22Rv1 (cell line): ENCODE measurements around the gene RAB9A.

Experiments
- H3K27ac ChIP-seq: fragments of 450-650 bp; 2 replicates; pipeline ENCODE4 v1.5.1; 2017
- CTCF ChIP-seq: fragments of 450-650 bp; IDR thresholded peaks from 2 replicates; pipeline ENCODE4 v1.5.1; 2017; ENCODE audit warnings: mild to moderate bottlenecking
- ZFX ChIP-seq: fragments of 450-650 bp; IDR thresholded peaks from 2 replicates; pipeline ENCODE4 v1.6.1; 2017; ENCODE audit warnings: antibody characterized with exemption, borderline replicate concordance

Gene RAB9A

GRCh38 chrX:13694983-13695382 lies 6.1 kb downstream of the RAB9A start:
- H3K27ac ChIP-seq, result no peak overlapping the region
- no peak for TF ChIP-seq ZFX

- TF ChIP-seq CTCF (no peak), ZFX (no peak)
- H3K27ac ChIP-seq, result no peak overlapping the region
These were observed 6.7 kb downstream of the RAB9A start for GRCh38 chrX:13695601-13696115.

- H3K27ac ChIP-seq, result no peak overlapping the region
- TF ChIP-seq CTCF, result no peak
- no peak for TF ChIP-seq ZFX
These were observed 8.5 kb downstream of the RAB9A start for GRCh38 chrX:13697455-13697854.

GRCh38 chrX:13697976-13698375 lies 9.0 kb downstream of the RAB9A start:
- H3K27ac ChIP-seq, result no peak overlapping the region

GRCh38 chrX:13698432-13698831 lies 9.5 kb downstream of the RAB9A start:
- H3K27ac ChIP-seq, result no peak overlapping the region
- TF ChIP-seq ZFX (no peak), CTCF (no peak)

More at GRCh38 chrX:13697976-13698375, 9.0 kb downstream of the RAB9A start:
- TF ChIP-seq ZFX (no peak), CTCF (no peak)

- H3K27ac ChIP-seq, result no peak overlapping the region
- no peak for TF ChIP-seq CTCF
- TF ChIP-seq ZFX, result no peak
These were observed 10.4 kb downstream of the RAB9A start for GRCh38 chrX:13699183-13699826.

- TF ChIP-seq CTCF, result no peak
- no peak for TF ChIP-seq ZFX
- no peak overlapping the region for H3K27ac ChIP-seq
These were observed 11.5 kb downstream of the RAB9A start for GRCh38 chrX:13700380-13700779.
